SK-N-SH (cell line): ENCODE measurements around the gene AAGAB. TPM values are rescaled to one million over a fixed set of nuclear protein-coding genes. Genes with fewer than 3 reads are reported as not detected.
A peak's percentile ranks its signal among the peaks of the same experiment; 100 is the strongest.

Experiments used
- ELF1 ChIP-seq: IDR thresholded peaks from 2 replicates; pipeline ENCODE4 v1.4.0; 2012
- FOSL2 ChIP-seq: IDR thresholded peaks from 2 replicates; pipeline ENCODE4 v1.4.0; 2012; ENCODE audit warnings: low read depth, mild to moderate bottlenecking, moderate library complexity, borderline replicate concordance
- FOXM1 ChIP-seq: IDR thresholded peaks from 2 replicates; pipeline ENCODE4 v1.4.0; 2012; ENCODE audit warnings: low read depth, mild to moderate bottlenecking
- GABPA ChIP-seq: IDR thresholded peaks from 2 replicates; pipeline ENCODE4 v1.4.0; 2012; ENCODE audit warnings: low read depth, mild to moderate bottlenecking
- JUND ChIP-seq: IDR thresholded peaks from 2 replicates; pipeline ENCODE4 v1.4.0; 2012
- MXI1 ChIP-seq: IDR thresholded peaks from 2 replicates; pipeline ENCODE4 v1.6.1; 2012; ENCODE audit warnings: mild to moderate bottlenecking, low read depth, low read length, improper control_type of control experiment
- POLR2AphosphoS5 ChIP-seq: IDR thresholded peaks from 2 replicates; pipeline ENCODE4 v1.6.1; 2012; ENCODE audit warnings: low read depth, low read length
- RXRA ChIP-seq: IDR thresholded peaks from 2 replicates; pipeline ENCODE4 v1.4.0; 2012; ENCODE audit warnings: low read depth, mild to moderate bottlenecking, borderline replicate concordance
- TAF1 ChIP-seq: IDR thresholded peaks from 2 replicates; pipeline ENCODE4 v1.6.1; 2012; ENCODE audit warnings: low read depth, mild to moderate bottlenecking, low read length, moderate library complexity, borderline replicate concordance
- polyA plus RNA-seq, 3 experiments: library from polyadenylated mRNA; depleted of rRNA; stranded (reverse); fragments of >200 nt; gene quantifications; 2 replicates each; pipeline ENCODE4 v1.2.3, GENCODE V29; 2012
- TF ChIP-seq, protein P1 (sequence below): IDR thresholded peaks from 2 replicates; pipeline ENCODE4 v1.6.1; 2012; ENCODE audit warnings: mild to moderate bottlenecking, low read depth, low read length, moderate library complexity
- TF ChIP-seq, protein P2 (sequence below): IDR thresholded peaks from 2 replicates; pipeline ENCODE4; 2012
- TF ChIP-seq, protein P3 (sequence below): IDR thresholded peaks from 2 replicates; pipeline ENCODE4 v1.4.0; 2012; ENCODE audit warnings: low read depth
- TF ChIP-seq, protein P4 (sequence below): fragments of 150-350 bp; IDR thresholded peaks from 2 replicates; pipeline ENCODE4 v1.6.1; 2016; ENCODE audit warnings: mild to moderate bottlenecking, low read depth, low read length
- TF ChIP-seq, protein P5 (sequence below): fragments of 200-600 bp; sonication (generic); IDR thresholded peaks from 2 replicates; pipeline ENCODE4 v1.6.1; 2017; ENCODE audit warnings: antibody characterized with exemption, mild to moderate bottlenecking, moderate library complexity

AAGAB gene
- polyA plus RNA-seq, 1 of the 3 experiments (the other 2 are of a cell fraction), result 24.9 TPM

DNA sequence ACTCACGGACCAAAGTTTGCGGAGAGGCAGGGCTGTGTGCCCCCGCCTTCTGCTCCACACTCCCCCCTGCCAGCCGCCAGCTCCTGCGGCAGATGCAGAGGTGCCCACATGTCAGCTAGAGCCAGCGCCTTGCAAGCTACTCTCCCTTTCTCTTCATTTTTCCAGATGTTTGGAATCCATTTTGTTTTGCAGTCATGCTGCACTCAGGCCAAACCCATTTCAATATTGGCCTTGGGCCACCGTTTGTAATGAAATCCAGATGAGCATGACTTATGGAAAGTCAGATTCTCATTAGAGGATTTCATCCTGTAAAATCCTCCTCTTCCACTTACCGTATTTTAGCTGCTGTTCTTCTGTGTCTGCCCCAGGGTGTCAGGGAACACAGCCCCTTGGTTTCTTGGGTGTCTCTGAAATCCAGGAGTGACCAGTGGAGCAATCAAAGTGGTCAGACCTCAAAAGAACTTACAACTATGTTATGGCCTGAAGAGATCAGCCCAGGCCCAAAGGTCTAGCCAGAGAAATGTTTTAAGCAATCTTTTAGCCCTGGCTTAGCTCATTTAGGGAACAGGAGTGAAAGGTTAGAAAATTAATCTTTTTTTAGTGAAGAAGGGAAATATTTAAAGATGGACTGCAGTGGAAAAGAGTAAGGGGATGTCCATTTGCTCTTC, 65.8 kb downstream of the AAGAB start (continued):
- TF ChIP-seq FOSL2, result 0 out of 2 replicates have a peak, but pooled peaks have one; percentile 5
- no peak for TF ChIP-seq TAF1
- peak; percentile 85 for TF ChIP-seq POLR2AphosphoS5
- TF ChIP-seq, protein P1, sequence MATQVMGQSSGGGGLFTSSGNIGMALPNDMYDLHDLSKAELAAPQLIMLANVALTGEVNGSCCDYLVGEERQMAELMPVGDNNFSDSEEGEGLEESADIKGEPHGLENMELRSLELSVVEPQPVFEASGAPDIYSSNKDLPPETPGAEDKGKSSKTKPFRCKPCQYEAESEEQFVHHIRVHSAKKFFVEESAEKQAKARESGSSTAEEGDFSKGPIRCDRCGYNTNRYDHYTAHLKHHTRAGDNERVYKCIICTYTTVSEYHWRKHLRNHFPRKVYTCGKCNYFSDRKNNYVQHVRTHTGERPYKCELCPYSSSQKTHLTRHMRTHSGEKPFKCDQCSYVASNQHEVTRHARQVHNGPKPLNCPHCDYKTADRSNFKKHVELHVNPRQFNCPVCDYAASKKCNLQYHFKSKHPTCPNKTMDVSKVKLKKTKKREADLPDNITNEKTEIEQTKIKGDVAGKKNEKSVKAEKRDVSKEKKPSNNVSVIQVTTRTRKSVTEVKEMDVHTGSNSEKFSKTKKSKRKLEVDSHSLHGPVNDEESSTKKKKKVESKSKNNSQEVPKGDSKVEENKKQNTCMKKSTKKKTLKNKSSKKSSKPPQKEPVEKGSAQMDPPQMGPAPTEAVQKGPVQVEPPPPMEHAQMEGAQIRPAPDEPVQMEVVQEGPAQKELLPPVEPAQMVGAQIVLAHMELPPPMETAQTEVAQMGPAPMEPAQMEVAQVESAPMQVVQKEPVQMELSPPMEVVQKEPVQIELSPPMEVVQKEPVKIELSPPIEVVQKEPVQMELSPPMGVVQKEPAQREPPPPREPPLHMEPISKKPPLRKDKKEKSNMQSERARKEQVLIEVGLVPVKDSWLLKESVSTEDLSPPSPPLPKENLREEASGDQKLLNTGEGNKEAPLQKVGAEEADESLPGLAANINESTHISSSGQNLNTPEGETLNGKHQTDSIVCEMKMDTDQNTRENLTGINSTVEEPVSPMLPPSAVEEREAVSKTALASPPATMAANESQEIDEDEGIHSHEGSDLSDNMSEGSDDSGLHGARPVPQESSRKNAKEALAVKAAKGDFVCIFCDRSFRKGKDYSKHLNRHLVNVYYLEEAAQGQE, result no peak
- TF ChIP-seq, protein P2, sequence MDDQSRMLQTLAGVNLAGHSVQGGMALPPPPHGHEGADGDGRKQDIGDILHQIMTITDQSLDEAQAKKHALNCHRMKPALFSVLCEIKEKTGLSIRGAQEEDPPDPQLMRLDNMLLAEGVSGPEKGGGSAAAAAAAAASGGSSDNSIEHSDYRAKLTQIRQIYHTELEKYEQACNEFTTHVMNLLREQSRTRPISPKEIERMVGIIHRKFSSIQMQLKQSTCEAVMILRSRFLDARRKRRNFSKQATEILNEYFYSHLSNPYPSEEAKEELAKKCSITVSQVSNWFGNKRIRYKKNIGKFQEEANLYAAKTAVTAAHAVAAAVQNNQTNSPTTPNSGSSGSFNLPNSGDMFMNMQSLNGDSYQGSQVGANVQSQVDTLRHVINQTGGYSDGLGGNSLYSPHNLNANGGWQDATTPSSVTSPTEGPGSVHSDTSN, result peak; percentile 52; the same call in 1 of the 2 replicates
- TF ChIP-seq GABPA, result no peak
- no peak for TF ChIP-seq FOXM1
- TF ChIP-seq, protein P3, sequence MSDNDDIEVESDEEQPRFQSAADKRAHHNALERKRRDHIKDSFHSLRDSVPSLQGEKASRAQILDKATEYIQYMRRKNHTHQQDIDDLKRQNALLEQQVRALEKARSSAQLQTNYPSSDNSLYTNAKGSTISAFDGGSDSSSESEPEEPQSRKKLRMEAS, result 0 out of 2 replicates have a peak, but pooled peaks have one; percentile 35
- TF ChIP-seq ELF1, result no peak
- TF ChIP-seq, protein P4, sequence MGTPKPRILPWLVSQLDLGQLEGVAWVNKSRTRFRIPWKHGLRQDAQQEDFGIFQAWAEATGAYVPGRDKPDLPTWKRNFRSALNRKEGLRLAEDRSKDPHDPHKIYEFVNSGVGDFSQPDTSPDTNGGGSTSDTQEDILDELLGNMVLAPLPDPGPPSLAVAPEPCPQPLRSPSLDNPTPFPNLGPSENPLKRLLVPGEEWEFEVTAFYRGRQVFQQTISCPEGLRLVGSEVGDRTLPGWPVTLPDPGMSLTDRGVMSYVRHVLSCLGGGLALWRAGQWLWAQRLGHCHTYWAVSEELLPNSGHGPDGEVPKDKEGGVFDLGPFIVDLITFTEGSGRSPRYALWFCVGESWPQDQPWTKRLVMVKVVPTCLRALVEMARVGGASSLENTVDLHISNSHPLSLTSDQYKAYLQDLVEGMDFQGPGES, result no peak
- TF ChIP-seq, protein P5, sequence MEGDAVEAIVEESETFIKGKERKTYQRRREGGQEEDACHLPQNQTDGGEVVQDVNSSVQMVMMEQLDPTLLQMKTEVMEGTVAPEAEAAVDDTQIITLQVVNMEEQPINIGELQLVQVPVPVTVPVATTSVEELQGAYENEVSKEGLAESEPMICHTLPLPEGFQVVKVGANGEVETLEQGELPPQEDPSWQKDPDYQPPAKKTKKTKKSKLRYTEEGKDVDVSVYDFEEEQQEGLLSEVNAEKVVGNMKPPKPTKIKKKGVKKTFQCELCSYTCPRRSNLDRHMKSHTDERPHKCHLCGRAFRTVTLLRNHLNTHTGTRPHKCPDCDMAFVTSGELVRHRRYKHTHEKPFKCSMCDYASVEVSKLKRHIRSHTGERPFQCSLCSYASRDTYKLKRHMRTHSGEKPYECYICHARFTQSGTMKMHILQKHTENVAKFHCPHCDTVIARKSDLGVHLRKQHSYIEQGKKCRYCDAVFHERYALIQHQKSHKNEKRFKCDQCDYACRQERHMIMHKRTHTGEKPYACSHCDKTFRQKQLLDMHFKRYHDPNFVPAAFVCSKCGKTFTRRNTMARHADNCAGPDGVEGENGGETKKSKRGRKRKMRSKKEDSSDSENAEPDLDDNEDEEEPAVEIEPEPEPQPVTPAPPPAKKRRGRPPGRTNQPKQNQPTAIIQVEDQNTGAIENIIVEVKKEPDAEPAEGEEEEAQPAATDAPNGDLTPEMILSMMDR, result no peak
- no peak for TF ChIP-seq JUND
- no peak for TF ChIP-seq RXRA
- peak; percentile 75; the same call in 1 of the 2 replicates for TF ChIP-seq MXI1
